ENCODE results near the gene ITPR2. TPM values are rescaled to one million over a fixed set of nuclear protein-coding genes. Genes with fewer than 3 reads are reported as not detected.
"Not testable (repeated sequence)": the region's sequence is repeated elsewhere in the genome, so short reads cannot be mapped to it uniquely, and the experiment has no call there.

ITPR2 gene
- total RNA-seq, 2 donors from 2014 or later = 52.9 to 54.5 TPM

DNA sequence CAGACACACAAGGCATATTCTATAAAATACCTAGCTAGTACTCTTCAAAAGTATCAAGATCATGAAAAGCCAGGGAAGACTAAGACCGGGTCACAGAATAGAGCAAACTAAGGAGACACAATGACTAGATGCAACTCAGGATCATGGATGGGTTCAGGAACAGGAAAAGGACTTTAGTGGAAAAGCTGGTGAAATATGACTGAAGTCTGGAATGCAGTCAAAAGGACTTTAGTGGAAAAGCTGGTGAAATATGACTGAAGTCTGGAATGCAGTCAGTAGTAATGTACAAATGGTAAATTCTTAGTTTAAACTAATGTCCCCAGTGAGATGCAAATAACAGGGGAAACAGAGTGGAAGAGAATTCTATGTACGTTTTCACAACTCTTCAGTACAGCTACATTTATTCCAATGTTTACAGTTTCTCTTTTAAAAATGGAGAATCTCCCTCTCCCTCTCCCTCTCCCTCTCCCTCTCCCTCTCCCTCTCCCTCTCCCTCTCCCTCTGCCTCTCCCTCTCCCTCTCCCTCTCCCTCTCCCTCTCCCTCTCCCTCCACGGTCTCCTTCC is 49.1 kb downstream of the ITPR2 start:
- not testable (repeated sequence) for H3K9me3 ChIP-seq (ENCODE audit: control insufficient read depth, low read length, poor library complexity, severe bottlenecking); ATAC-seq; H3K27me3 Mint-ChIP-seq; DNase-seq; H3K27ac Mint-ChIP-seq; H3K4me3 Mint-ChIP-seq
- Mint-ChIP-seq H3K36me3 (ENCODE audit: low read depth) (peaks cover 11% of the 10 kb centered on the region), H3K4me1 (peaks cover 18% of the 10 kb centered on the region)

GRCh38 chr12:26783131-26783526 is 49.9 kb downstream of the ITPR2 start:
- H3K27ac Mint-ChIP-seq = no peak overlapping the region
- H3K36me3 Mint-ChIP-seq (ENCODE audit: low read depth) = peaks cover 6% of the 10 kb centered on the region
- no peak overlapping the region for H3K4me3 Mint-ChIP-seq
- H3K27me3 Mint-ChIP-seq = no peaks in the 10 kb centered on the region
- peaks cover 4% of the 10 kb centered on the region for H3K9me3 ChIP-seq (ENCODE audit: control insufficient read depth, low read length, poor library complexity, severe bottlenecking)
- peaks cover 12% of the 10 kb centered on the region for H3K4me1 Mint-ChIP-seq
- ATAC-seq = no peak
- DNase-seq = no peak

DNA sequence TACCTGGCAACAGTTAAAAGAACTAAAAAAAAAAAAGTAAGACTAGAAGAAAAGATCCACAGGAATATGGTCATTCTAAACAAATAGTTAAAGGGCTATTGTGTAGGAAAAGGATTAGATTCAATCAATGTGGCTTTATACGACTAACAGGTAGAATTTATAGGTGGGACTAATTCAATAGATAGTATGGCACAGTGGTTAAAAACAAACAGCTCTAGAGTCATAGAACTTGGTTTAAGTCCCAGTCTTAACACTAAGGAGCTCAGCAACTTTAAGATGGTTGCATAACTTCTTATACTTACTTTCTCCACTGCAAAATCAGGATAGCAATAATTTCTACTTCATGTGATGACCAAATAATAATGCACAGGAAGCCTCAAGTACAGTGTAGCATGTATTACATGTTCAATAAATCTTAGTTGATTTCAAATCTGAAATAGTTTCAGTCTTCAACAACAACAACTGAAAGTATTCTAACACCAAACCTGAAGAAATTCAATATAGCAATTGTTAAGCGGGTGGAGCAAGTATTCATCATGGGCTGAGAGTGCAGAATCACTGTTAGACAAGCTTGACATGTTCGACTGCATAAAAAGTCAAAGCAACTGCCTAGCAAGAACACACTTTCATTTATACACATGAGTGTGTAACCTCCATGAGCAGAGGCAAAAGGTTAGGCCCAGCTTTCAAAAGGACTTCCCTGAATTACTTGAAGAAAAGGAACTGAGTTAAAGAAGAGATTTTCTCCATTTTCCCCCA is 50.4 kb downstream of the ITPR2 start:
- Mint-ChIP-seq H3K27me3 (no peaks in the 10 kb centered on the region), H3K36me3 (ENCODE audit: low read depth) (peaks cover 6% of the 10 kb centered on the region), H3K27ac (no peak overlapping the region), H3K4me1 (peaks cover 12% of the 10 kb centered on the region), H3K4me3 (no peak overlapping the region)
- H3K9me3 ChIP-seq (ENCODE audit: control insufficient read depth, low read length, poor library complexity, severe bottlenecking) = peaks cover 4% of the 10 kb centered on the region
- DNase-seq (no peak), ATAC-seq (no peak)

- H3K4me1 Mint-ChIP-seq; H3K27me3 Mint-ChIP-seq; H3K4me3 Mint-ChIP-seq; DNase-seq; ATAC-seq; H3K27ac Mint-ChIP-seq; H3K36me3 Mint-ChIP-seq (ENCODE audit: low read depth); H3K9me3 ChIP-seq (ENCODE audit: control insufficient read depth, low read length, poor library complexity, severe bottlenecking): not testable (repeated sequence)
These were observed 52.3 kb downstream of the ITPR2 start for GRCh38 chr12:26780656-26781055.

DNA sequence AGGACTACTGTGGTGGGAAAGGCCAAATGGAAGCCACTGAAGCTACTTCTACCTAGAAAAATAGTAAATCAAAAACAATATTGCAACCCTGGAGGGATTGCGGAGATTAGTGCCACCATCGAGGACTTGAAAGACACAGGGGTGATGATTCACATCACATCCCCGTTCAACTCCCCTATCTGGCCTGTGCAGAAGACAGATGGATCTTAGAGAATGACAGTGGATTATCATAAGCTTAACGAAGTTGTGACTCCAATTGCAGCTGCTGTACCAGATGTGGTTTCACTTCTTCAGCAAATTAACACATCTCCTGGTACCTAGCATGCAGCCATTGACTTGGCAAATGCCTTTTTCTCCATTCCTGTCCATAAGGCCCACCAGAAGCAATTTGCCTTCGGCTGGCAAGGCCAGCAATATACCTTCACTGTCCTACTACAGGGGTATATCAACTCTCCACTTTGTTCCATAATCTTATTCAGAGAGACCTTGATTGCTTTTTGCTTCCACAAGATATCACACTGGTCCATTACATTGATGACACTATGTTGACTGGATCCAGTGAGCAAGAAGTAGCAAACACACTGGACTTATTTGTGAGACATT is 54.7 kb downstream of the ITPR2 start:
- H3K9me3 ChIP-seq (ENCODE audit: control insufficient read depth, low read length, poor library complexity, severe bottlenecking); H3K36me3 Mint-ChIP-seq (ENCODE audit: low read depth); H3K4me3 Mint-ChIP-seq; H3K4me1 Mint-ChIP-seq; H3K27ac Mint-ChIP-seq; ATAC-seq; DNase-seq; H3K27me3 Mint-ChIP-seq: not testable (repeated sequence)

DNA sequence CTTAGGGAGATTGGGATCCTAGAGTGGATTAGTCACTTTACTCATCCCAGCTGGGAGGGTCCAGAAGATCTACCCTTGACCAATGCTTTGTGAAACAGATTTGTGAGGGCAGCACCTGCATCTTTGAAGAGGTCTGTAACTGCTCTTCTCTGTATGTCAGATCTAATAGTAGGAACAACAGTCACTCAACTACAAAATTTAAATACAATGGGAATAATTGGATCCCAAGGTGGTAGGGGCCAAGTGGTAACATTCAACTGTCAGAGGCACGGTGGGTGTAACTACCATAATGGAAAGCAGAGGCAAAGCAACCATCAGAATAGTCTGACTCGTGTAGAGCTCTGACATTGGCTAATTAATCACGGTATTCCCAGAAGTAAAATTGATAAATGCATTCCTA is 55.8 kb downstream of the ITPR2 start:
- peaks cover 5% of the 10 kb centered on the region for H3K4me1 Mint-ChIP-seq

GRCh38 chr12:26775991-26776390 is 57.0 kb downstream of the ITPR2 start:
- not testable (repeated sequence) for H3K27ac Mint-ChIP-seq; H3K4me3 Mint-ChIP-seq; H3K27me3 Mint-ChIP-seq; H3K9me3 ChIP-seq (ENCODE audit: control insufficient read depth, low read length, poor library complexity, severe bottlenecking); H3K36me3 Mint-ChIP-seq (ENCODE audit: low read depth); ATAC-seq; DNase-seq; H3K4me1 Mint-ChIP-seq

More for the DNA sequence above, 55.8 kb downstream of the ITPR2 start:
- DNase-seq (no peak), ATAC-seq (no peak)
- Mint-ChIP-seq H3K36me3 (ENCODE audit: low read depth) (peaks cover 5% of the 10 kb centered on the region), H3K27me3 (no peaks in the 10 kb centered on the region), H3K4me3 (no peak overlapping the region), H3K27ac (no peak overlapping the region)
- peaks cover 9% of the 10 kb centered on the region for H3K9me3 ChIP-seq (ENCODE audit: control insufficient read depth, low read length, poor library complexity, severe bottlenecking)

DNA sequence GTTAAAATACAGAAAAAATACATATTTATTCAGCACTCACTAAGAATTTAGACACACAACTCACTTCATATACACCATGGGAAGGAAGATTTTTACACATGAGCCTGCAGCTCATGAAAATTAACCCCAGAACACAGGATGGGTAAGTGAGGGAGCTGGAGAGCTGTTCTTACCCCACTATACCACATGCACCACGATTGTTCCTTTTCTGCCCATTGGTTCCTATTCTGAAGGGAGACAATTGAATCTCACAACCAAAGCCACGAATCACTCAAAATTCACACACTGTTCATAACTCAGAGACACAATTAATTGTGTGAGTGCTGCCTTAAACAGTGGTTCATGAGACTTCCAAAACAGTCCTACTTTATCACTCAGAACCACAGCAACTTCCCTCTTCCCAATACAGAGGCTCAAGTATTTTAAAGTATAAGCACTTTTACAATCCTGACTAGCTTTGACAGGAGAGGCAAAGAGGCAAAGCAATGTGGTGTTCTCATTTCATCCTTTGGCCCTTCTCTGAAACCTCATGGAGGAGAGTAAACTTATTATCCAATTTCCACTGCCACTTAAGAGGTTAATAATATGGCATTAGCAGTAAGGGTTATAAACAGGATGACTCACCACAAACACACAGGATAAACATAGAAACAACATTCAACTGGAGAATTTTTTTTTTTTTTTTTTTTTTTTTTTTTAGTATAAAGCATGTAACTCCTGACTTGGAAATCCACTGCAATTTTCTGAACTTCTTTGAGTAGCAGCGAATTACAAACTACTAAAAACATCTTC is 59.5 kb downstream of the ITPR2 start:
- no peak for ATAC-seq
- no peaks in the 10 kb centered on the region for H3K27me3 Mint-ChIP-seq
- H3K27ac Mint-ChIP-seq = no peak overlapping the region
- peaks cover 5% of the 10 kb centered on the region for H3K36me3 Mint-ChIP-seq (ENCODE audit: low read depth)
- H3K4me3 Mint-ChIP-seq = no peak overlapping the region
- peaks cover 15% of the 10 kb centered on the region for H3K4me1 Mint-ChIP-seq
- H3K9me3 ChIP-seq (ENCODE audit: control insufficient read depth, low read length, poor library complexity, severe bottlenecking) = peaks cover 6% of the 10 kb centered on the region
- DNase-seq = no peak

- no peak for ATAC-seq
- peaks cover 10% of the 10 kb centered on the region for H3K36me3 Mint-ChIP-seq (ENCODE audit: low read depth)
- H3K9me3 ChIP-seq (ENCODE audit: control insufficient read depth, low read length, poor library complexity, severe bottlenecking) = no peaks in the 10 kb centered on the region
- no peak overlapping the region for H3K27ac Mint-ChIP-seq
- no peak overlapping the region for H3K4me3 Mint-ChIP-seq
- DNase-seq = no peak
- peaks cover 15% of the 10 kb centered on the region for H3K4me1 Mint-ChIP-seq
- no peaks in the 10 kb centered on the region for H3K27me3 Mint-ChIP-seq
These were observed 61.1 kb downstream of the ITPR2 start for GRCh38 chr12:26771861-26772260.

- H3K36me3 Mint-ChIP-seq (ENCODE audit: low read depth) = peaks cover 12% of the 10 kb centered on the region
- peaks cover 15% of the 10 kb centered on the region for H3K4me1 Mint-ChIP-seq
- H3K27ac Mint-ChIP-seq = no peak overlapping the region
These were observed 62.5 kb downstream of the ITPR2 start for GRCh38 chr12:26770239-26771070.

GRCh38 chr12:26769611-26770010 is 63.4 kb downstream of the ITPR2 start:
- H3K9me3 ChIP-seq (ENCODE audit: control insufficient read depth, low read length, poor library complexity, severe bottlenecking) = no peaks in the 10 kb centered on the region
- Mint-ChIP-seq H3K4me1 (peaks cover 13% of the 10 kb centered on the region), H3K27ac (no peak overlapping the region), H3K4me3 (no peak overlapping the region), H3K27me3 (no peaks in the 10 kb centered on the region), H3K36me3 (ENCODE audit: low read depth) (peaks cover 7% of the 10 kb centered on the region)
- ATAC-seq = no peak
- DNase-seq = no peak

More at GRCh38 chr12:26770239-26771070, 62.5 kb downstream of the ITPR2 start:
- no peaks in the 10 kb centered on the region for H3K9me3 ChIP-seq (ENCODE audit: control insufficient read depth, low read length, poor library complexity, severe bottlenecking)
- Mint-ChIP-seq H3K4me3 (peak overlapping the region; percentile 13), H3K27me3 (no peaks in the 10 kb centered on the region)
- no peak for ATAC-seq
- no peak for DNase-seq

- no peak for ATAC-seq
These were observed 64.1 kb downstream of the ITPR2 start for GRCh38 chr12:26768611-26769603.

More at GRCh38 chr12:26768611-26769603, 64.1 kb downstream of the ITPR2 start:
- no peak overlapping the region for H3K27ac Mint-ChIP-seq
- DNase-seq = no peak
- H3K9me3 ChIP-seq (ENCODE audit: control insufficient read depth, low read length, poor library complexity, severe bottlenecking) = no peaks in the 10 kb centered on the region
- H3K36me3 Mint-ChIP-seq (ENCODE audit: low read depth) = peaks cover 7% of the 10 kb centered on the region
- H3K4me1 Mint-ChIP-seq = peaks cover 13% of the 10 kb centered on the region
- H3K4me3 Mint-ChIP-seq = no peak overlapping the region
- no peaks in the 10 kb centered on the region for H3K27me3 Mint-ChIP-seq

All from T-helper 17 cell (primary cell).